ENCODE data around the gene TBATA. TPM values are rescaled to one million over a fixed set of nuclear protein-coding genes. Genes with fewer than 3 reads are reported as not detected.

Gene TBATA
- polyA plus RNA-seq, 1 donor: 0.16 TPM

DNA sequence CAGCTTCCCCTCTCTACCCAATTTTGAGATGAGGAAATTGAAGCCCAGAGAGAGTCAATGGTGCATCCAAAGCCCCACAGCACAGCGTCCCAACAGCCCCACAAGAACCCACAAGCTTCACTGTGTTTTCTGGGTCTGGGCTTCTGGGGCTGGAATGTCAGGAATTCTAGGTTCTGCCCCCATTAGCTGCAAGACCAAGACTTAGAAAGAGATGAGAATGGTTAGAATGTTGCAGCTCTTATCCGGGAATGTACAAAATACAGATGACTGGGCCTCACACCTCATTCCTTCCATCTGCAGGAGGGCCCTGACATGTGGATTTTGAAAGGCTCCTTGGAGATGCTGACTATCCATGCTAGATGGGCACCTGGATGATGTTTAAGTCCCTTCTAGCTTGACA lies 24.5 kb upstream of the TBATA start:
- H3K36me3 ChIP-seq (ENCODE audit: control insufficient read depth, insufficient read depth, low read length): no peaks in the 10 kb centered on the region
- H3K4me1 ChIP-seq (ENCODE audit: control insufficient read depth, insufficient read depth, low read length): no peaks in the 10 kb centered on the region
- no CpG with 5 or more reads among the region's 2 CpGs for WGBS (ENCODE audit: insufficient coverage, low lambda C conversion rate)
- DNase-seq: no peak
- H3K27me3 ChIP-seq (ENCODE audit: control insufficient read depth, insufficient read depth, low read length): no peaks in the 10 kb centered on the region
- H3K27ac ChIP-seq (ENCODE audit: low read length): no peak overlapping the region
- no peak overlapping the region for H3K4me3 ChIP-seq (ENCODE audit: low read length)
- no peaks in the 10 kb centered on the region for H3K9me3 ChIP-seq (ENCODE audit: control insufficient read depth, low read depth, low read length)

DNA sequence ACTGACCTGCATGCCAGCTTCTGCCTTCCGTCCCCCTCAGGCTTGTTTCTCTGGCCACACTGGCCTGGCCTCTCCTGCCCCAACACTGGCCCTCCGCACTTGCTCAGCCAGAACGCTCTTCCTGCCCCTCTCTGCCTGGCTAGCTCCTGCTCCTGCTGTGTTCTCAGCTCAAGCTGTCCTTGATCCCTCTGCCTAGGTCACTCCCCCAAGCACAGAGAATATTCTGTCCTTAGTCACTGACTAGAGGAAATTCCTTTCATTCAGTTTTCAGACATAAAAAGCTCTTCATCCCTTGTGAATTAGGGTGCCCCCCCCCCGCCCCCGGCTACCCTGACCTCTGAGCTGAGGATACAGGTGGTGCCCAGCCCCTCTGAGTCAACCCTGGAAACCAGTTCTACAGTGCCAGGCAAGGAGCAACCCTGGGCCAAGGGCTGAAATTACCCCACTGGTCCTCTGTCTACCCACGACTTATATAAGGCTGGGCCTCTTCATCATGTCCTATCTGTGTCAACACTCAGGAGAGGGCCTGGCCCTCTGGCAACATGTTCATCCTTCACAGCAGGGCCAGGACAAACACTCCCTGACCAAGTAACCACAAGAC lies 23.9 kb upstream of the TBATA start:
- no peaks in the 10 kb centered on the region for H3K36me3 ChIP-seq (ENCODE audit: control insufficient read depth, insufficient read depth, low read length)
- no peaks in the 10 kb centered on the region for H3K4me1 ChIP-seq (ENCODE audit: control insufficient read depth, insufficient read depth, low read length)
- no peak overlapping the region for H3K4me3 ChIP-seq (ENCODE audit: low read length)
- WGBS (ENCODE audit: insufficient coverage, low lambda C conversion rate): 80% methylated on average over 2 of the region's 6 CpGs
- no peak for DNase-seq
- no peak overlapping the region for H3K27ac ChIP-seq (ENCODE audit: low read length)
- no peaks in the 10 kb centered on the region for H3K27me3 ChIP-seq (ENCODE audit: control insufficient read depth, insufficient read depth, low read length)
- no peaks in the 10 kb centered on the region for H3K9me3 ChIP-seq (ENCODE audit: control insufficient read depth, low read depth, low read length)

DNA sequence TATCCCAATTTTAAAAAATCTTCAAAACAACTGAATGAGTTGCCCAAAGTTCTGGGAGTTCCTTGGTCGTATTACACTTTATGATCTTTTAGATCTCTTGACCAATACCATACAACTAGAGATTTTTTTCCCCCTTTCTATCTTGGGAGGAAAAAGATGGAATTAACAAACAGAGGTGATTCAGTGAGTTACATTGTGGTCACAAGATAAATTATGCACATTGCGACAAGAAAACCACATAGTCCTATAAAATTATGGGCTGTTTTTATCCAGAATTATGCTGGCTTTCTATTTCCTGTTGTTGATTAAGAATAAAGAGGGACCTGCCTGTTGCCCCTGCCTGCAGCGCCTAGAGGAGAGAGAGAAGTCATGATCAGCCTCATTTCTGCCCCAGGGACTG lies 22.4 kb upstream of the TBATA start:
- no peak overlapping the region for H3K27ac ChIP-seq (ENCODE audit: low read length)
- H3K4me3 ChIP-seq (ENCODE audit: low read length): no peak overlapping the region
- 100% methylated on average over 1 of the region's 3 CpGs for WGBS (ENCODE audit: insufficient coverage, low lambda C conversion rate)
- H3K9me3 ChIP-seq (ENCODE audit: control insufficient read depth, low read depth, low read length): no peaks in the 10 kb centered on the region
- no peaks in the 10 kb centered on the region for H3K36me3 ChIP-seq (ENCODE audit: control insufficient read depth, insufficient read depth, low read length)
- DNase-seq: no peak
- no peaks in the 10 kb centered on the region for H3K4me1 ChIP-seq (ENCODE audit: control insufficient read depth, insufficient read depth, low read length)
- no peaks in the 10 kb centered on the region for H3K27me3 ChIP-seq (ENCODE audit: control insufficient read depth, insufficient read depth, low read length)

DNA sequence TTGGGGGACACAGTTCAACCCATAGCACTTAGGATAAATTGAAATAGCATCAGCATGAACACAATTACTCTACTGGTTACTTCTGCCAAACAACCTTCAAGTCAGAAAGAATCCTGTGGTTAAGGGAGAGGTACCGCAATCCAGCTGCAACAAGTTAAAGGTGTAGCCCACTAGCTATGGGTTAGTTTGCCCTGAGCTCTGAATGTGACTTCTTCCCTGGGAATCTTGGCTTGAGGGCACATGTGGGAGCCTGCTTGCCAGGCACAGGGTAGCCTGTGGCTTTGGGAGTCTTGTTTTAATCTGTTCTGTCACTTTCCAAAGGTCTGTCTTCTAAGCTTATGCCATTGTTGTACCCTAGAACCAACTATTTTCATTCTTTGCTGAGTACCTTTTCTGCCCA lies 21.7 kb upstream of the TBATA start:
- no peaks in the 10 kb centered on the region for H3K36me3 ChIP-seq (ENCODE audit: control insufficient read depth, insufficient read depth, low read length)
- H3K4me3 ChIP-seq (ENCODE audit: low read length): no peak overlapping the region
- WGBS (ENCODE audit: insufficient coverage, low lambda C conversion rate): no CpG with 5 or more reads among the region's 1 CpG
- H3K27ac ChIP-seq (ENCODE audit: low read length): no peak overlapping the region
- no peaks in the 10 kb centered on the region for H3K4me1 ChIP-seq (ENCODE audit: control insufficient read depth, insufficient read depth, low read length)
- H3K27me3 ChIP-seq (ENCODE audit: control insufficient read depth, insufficient read depth, low read length): no peaks in the 10 kb centered on the region
- DNase-seq: no peak
- no peaks in the 10 kb centered on the region for H3K9me3 ChIP-seq (ENCODE audit: control insufficient read depth, low read depth, low read length)

DNA sequence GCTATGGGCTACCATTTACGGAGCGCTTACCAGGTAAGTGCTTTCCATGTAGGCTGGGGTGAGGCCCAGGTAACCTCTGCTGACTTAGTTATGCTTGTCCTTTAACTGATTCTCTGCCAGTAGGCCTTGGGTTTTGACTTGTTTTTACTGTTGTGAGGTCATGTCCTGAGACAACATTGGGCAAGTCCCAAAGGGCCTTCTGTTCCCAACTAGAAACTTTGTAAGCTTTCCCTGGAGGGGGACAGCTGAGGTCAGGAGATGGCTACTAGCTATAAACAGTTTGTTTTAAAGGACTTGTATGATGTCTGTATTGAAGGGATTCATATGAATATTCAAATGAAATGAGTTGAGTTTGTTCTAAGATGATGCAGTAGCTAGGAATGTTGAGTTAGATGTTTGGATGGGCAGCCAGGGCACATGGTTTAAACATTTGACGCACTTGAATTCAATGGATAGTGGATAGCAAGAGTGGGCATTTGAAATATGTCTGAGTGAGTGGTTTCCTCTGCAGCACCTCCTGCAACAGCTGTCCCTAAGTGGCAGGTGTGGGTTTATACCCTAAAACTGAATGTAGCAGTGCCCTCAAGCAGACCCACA lies 20.5 kb upstream of the TBATA start:
- no CpG with 5 or more reads among the region's 3 CpGs for WGBS (ENCODE audit: insufficient coverage, low lambda C conversion rate)
- no peaks in the 10 kb centered on the region for H3K36me3 ChIP-seq (ENCODE audit: control insufficient read depth, insufficient read depth, low read length)
- no peak overlapping the region for H3K27ac ChIP-seq (ENCODE audit: low read length)
- no peak for DNase-seq
- no peaks in the 10 kb centered on the region for H3K27me3 ChIP-seq (ENCODE audit: control insufficient read depth, insufficient read depth, low read length)
- H3K4me1 ChIP-seq (ENCODE audit: control insufficient read depth, insufficient read depth, low read length): no peaks in the 10 kb centered on the region
- no peaks in the 10 kb centered on the region for H3K9me3 ChIP-seq (ENCODE audit: control insufficient read depth, low read depth, low read length)
- no peak overlapping the region for H3K4me3 ChIP-seq (ENCODE audit: low read length)

DNA sequence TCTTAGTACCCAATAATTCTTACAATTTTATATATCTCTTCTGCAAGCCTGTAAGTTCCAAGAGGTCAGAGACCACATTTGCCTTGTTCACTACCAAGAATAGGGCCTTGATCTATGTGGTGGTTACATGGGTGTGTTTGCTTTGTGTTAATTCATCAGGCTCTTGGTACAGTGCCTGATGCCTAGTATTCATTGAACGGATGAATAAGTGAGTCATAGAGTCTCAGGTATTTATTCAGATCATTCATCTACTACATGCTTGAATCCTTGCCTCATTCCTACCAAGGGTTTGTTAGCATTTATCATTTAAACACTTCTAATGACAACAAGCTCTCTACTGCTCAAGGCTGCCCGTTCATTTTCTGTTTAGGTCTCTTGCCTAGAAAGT lies 19.2 kb upstream of the TBATA start:
- Histone ChIP-seq H3K4me3 (ENCODE audit: low read length) (no peak overlapping the region), H3K4me1 (ENCODE audit: control insufficient read depth, insufficient read depth, low read length) (no peaks in the 10 kb centered on the region), H3K36me3 (ENCODE audit: control insufficient read depth, insufficient read depth, low read length) (no peaks in the 10 kb centered on the region), H3K27me3 (ENCODE audit: control insufficient read depth, insufficient read depth, low read length) (no peaks in the 10 kb centered on the region), H3K9me3 (ENCODE audit: control insufficient read depth, low read depth, low read length) (no peaks in the 10 kb centered on the region), H3K27ac (ENCODE audit: low read length) (no peak overlapping the region)
- no CpG with 5 or more reads among the region's 2 CpGs for WGBS (ENCODE audit: insufficient coverage, low lambda C conversion rate)
- DNase-seq: no peak

DNA sequence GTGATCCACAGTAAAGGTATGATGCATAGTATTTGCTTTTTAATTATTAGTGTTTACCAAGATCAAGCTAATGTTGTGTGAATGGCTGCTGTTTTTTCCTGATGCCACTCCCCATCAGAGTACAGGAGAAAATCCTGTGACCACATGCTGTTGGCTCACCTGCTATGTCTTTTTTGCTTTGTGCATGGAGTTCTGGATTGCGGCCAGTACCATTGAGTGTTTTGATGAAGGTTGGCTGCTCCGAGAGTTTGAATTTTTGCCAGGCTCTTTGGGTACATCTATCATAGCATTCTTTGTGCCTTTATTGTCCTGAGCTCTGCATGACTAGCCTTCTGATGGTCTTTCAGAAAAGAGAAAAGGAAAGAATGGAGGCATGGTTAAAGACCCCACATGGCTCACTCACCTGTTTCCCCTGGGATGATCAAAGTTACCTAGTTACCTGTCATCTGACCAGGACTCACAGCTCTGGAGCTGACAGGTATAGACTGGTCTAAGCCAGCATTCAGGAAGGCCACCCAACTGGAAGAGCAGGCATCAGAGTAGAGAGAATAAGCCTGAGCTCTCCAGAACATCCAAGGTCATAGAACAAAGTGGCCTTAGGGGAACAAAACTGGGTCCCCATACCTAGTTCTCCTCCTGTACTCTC lies 18.7 kb upstream of the TBATA start:
- H3K27me3 ChIP-seq (ENCODE audit: control insufficient read depth, insufficient read depth, low read length): no peaks in the 10 kb centered on the region
- H3K27ac ChIP-seq (ENCODE audit: low read length): no peak overlapping the region
- H3K4me3 ChIP-seq (ENCODE audit: low read length): no peak overlapping the region
- WGBS (ENCODE audit: insufficient coverage, low lambda C conversion rate): no CpG with 5 or more reads among the region's 2 CpGs
- no peaks in the 10 kb centered on the region for H3K4me1 ChIP-seq (ENCODE audit: control insufficient read depth, insufficient read depth, low read length)
- no peaks in the 10 kb centered on the region for H3K36me3 ChIP-seq (ENCODE audit: control insufficient read depth, insufficient read depth, low read length)
- H3K9me3 ChIP-seq (ENCODE audit: control insufficient read depth, low read depth, low read length): no peaks in the 10 kb centered on the region
- DNase-seq: no peak

DNA sequence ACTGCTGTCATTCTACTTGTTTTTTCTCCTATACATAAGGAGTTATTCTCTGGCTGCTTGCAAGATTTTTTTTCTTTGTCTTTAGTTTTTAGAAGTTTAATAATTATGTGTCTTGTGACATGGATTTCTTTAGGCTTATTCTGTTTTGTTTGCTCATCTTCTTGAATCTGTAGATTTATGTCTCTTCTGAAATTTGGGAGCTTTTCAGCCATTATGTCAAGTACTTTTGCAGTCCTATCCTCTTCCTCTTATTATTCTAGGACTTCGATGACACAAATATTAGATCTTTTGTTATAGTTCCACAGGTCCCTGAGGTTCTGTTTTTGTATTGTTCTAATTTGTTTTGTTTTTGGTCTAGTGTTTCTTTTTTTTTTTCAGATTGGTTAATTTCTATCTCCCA lies 16.7 kb upstream of the TBATA start:
- Histone ChIP-seq H3K27ac (ENCODE audit: low read length) (no peak overlapping the region), H3K9me3 (ENCODE audit: control insufficient read depth, low read depth, low read length) (no peaks in the 10 kb centered on the region), H3K27me3 (ENCODE audit: control insufficient read depth, insufficient read depth, low read length) (peaks cover 5% of the 10 kb centered on the region), H3K4me1 (ENCODE audit: control insufficient read depth, insufficient read depth, low read length) (no peaks in the 10 kb centered on the region), H3K4me3 (ENCODE audit: low read length) (no peak overlapping the region), H3K36me3 (ENCODE audit: control insufficient read depth, insufficient read depth, low read length) (no peaks in the 10 kb centered on the region)
- DNase-seq: no peak
- no CpG with 5 or more reads among the region's 1 CpG for WGBS (ENCODE audit: insufficient coverage, low lambda C conversion rate)

DNA sequence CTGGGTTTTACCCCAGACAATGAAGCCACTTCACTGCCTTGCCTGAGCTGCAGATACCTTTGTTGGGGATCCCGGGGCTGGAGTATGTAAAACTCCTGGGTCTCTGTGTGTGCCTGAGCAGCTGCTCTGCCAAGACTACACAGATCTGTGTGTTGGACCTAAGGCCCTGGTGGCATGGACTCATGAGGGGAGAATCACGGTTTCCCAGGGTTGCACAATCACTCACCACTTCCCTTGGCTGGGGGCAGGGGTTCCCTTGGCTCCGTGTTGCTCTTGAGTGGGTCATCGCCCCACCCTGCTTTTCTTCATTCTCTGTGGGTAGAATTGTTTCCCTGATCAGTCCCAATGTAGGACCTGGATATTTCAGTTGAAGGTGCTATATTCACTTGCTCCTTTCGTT lies 13.9 kb upstream of the TBATA start:
- no CpG with 5 or more reads among the region's 5 CpGs for WGBS (ENCODE audit: insufficient coverage, low lambda C conversion rate)
- Histone ChIP-seq H3K36me3 (ENCODE audit: control insufficient read depth, insufficient read depth, low read length) (no peaks in the 10 kb centered on the region), H3K27ac (ENCODE audit: low read length) (no peak overlapping the region), H3K4me1 (ENCODE audit: control insufficient read depth, insufficient read depth, low read length) (no peaks in the 10 kb centered on the region), H3K4me3 (ENCODE audit: low read length) (no peak overlapping the region), H3K27me3 (ENCODE audit: control insufficient read depth, insufficient read depth, low read length) (peaks cover 5% of the 10 kb centered on the region), H3K9me3 (ENCODE audit: control insufficient read depth, low read depth, low read length) (no peaks in the 10 kb centered on the region)
- DNase-seq: no peak

DNA sequence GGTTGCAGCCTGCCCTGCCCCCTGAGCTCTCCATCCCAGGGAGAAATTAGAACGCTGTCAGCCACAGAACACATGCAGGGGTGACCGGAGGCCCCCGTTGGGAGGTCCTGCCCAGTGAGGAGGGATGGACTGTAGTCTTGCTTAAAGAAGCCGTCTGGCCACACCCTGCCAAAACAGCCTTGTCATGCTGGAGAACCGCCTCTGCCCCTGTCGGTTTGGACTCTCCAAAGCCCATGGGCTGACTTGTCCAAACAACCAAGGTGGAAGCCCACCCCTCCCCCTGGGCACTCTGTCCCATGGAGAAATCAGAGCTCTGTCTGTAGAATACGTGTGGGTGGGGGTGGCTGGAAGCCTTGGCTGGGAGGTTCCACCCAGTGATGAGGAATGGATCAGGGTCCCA lies 12.7 kb upstream of the TBATA start:
- no peaks in the 10 kb centered on the region for H3K36me3 ChIP-seq (ENCODE audit: control insufficient read depth, insufficient read depth, low read length)
- peaks cover 5% of the 10 kb centered on the region for H3K27me3 ChIP-seq (ENCODE audit: control insufficient read depth, insufficient read depth, low read length)
- no peaks in the 10 kb centered on the region for H3K4me1 ChIP-seq (ENCODE audit: control insufficient read depth, insufficient read depth, low read length)
- no peak overlapping the region for H3K27ac ChIP-seq (ENCODE audit: low read length)
- no CpG with 5 or more reads among the region's 7 CpGs for WGBS (ENCODE audit: insufficient coverage, low lambda C conversion rate)
- DNase-seq: no peak
- H3K9me3 ChIP-seq (ENCODE audit: control insufficient read depth, low read depth, low read length): no peaks in the 10 kb centered on the region
- H3K4me3 ChIP-seq (ENCODE audit: low read length): no peak overlapping the region

DNA sequence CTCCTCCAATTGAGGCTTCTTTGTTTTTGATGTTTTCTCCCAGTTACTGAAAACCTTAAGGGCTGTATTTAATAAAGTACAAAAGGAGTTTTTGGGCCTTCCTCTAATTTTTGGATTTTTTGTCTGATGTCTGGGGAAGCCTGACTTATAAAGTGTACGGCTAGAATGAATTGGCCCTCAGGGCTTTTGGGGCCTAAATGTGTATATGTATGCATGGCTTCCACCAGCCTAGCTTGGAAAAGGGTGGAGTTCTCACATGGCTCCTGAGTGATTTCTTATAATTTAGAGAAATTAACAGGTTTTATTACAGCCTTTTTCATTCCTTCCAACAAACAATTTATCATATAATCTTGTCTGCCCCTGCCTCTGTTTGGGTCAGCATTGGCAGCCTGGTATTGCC lies 10.4 kb upstream of the TBATA start:
- no peak overlapping the region for H3K4me3 ChIP-seq (ENCODE audit: low read length)
- no peak overlapping the region for H3K27ac ChIP-seq (ENCODE audit: low read length)
- WGBS (ENCODE audit: insufficient coverage, low lambda C conversion rate): no CpG with 5 or more reads among the region's 1 CpG
- H3K9me3 ChIP-seq (ENCODE audit: control insufficient read depth, low read depth, low read length): no peaks in the 10 kb centered on the region
- H3K4me1 ChIP-seq (ENCODE audit: control insufficient read depth, insufficient read depth, low read length): no peaks in the 10 kb centered on the region
- no peak for DNase-seq
- no peaks in the 10 kb centered on the region for H3K36me3 ChIP-seq (ENCODE audit: control insufficient read depth, insufficient read depth, low read length)
- H3K27me3 ChIP-seq (ENCODE audit: control insufficient read depth, insufficient read depth, low read length): peaks cover 5% of the 10 kb centered on the region
